Parathyroid adenoma (tissue), 2 donors: ENCODE measurements around the gene UBL4B.
A peak's percentile ranks its signal among the peaks of the same experiment; 100 is the strongest.

Source experiments
- H2AFZ ChIP-seq: fragments of 300-600 bp; sonication (generic); one replicate; pipeline ENCODE4 v1.7.0; 2017; ENCODE audit warnings: antibody characterized with exemption, mild to moderate bottlenecking
- H3K27ac ChIP-seq: fragments of 300-600 bp; sonication (generic); one replicate; pipeline ENCODE4 v1.7.0; 2017
- H3K27me3 ChIP-seq: fragments of 300-600 bp; sonication (generic); one replicate; pipeline ENCODE4 v1.7.0; 2017; ENCODE audit warnings: low read length; ENCODE audit not compliant: control insufficient read depth, insufficient read depth
- H3K36me3 ChIP-seq: fragments of 300-600 bp; sonication (generic); one replicate; pipeline ENCODE4 v1.7.0; 2017; ENCODE audit warnings: low read length; ENCODE audit not compliant: control insufficient read depth, insufficient read depth
- H3K4me1 ChIP-seq: fragments of 300-600 bp; sonication (generic); one replicate; pipeline ENCODE4 v1.7.0; 2017; ENCODE audit warnings: control low read depth
- H3K4me2 ChIP-seq: fragments of 300-600 bp; sonication (generic); one replicate; pipeline ENCODE4 v1.7.0; 2017; ENCODE audit warnings: low read length
- H3K4me3 ChIP-seq: fragments of 300-600 bp; sonication (generic); one replicate; pipeline ENCODE4 v1.7.0; 2017; ENCODE audit warnings: low read depth, low read length
- H3K79me2 ChIP-seq: fragments of 300-600 bp; sonication (generic); one replicate; pipeline ENCODE4 v1.7.0; 2017; ENCODE audit warnings: control low read depth
- H3K9ac ChIP-seq: fragments of 300-600 bp; sonication (generic); one replicate; pipeline ENCODE4 v1.7.0; 2017; ENCODE audit warnings: mild to moderate bottlenecking
- H3K9me3 ChIP-seq: fragments of 300-600 bp; sonication (generic); one replicate; pipeline ENCODE4 v1.7.0; 2017; ENCODE audit warnings: low read length; ENCODE audit not compliant: control insufficient read depth
- TF ChIP-seq, protein P1 (sequence below): fragments of 300-600 bp; sonication (generic); IDR thresholded peaks from one replicate; pipeline ENCODE4 v1.7.0; 2017; ENCODE audit warnings: antibody characterized with exemption, mild to moderate bottlenecking
- donor health status: primary hyperparathyroidism.

The UBL4B gene

DNA sequence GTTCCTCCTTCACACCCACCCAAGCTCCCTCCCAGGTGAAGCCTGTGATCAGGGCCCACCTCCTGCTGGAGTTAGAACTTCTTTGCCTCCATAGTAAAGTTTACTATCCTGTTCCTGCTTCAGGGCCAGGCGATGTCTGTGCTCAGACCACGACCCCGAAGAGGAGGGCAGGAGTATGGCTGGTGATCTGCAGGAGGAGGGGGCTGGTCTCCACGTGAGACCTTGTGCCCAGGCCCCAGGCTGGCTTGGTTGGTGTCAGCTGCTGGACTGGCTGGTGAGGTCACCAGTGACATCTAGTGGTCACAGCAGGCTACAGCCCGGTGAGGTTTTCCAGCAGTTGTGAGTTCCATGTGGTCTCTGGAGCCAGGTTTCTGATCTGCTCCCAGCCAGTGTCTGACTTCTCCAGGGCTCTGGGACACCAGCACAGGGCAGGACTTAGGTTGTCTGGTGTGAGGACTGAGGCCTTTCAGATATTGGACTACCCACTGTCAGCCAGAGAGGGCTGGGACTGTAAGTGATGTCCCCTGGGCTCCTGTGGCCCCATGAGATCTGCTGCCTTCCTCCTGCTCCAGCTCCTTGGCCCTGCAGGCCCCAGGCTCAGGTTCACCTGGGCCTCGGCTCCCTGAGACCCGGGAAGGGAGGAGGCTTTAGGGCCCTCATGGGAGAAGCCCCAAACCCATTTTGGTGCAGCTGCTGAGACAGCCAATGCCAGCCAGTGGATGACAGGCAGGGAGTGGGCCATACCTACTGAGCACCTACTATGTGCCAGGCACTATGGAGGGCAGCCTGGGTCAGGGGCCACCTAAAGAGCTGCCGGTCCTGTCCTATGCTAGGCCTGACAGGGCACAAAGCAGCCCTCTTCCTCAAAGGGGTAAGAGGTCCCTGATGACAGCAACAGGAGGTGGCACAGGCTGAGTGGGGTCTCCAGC lies 6.0 kb upstream of the UBL4B start:
- Histone ChIP-seq H3K79me2 (no peaks in the 10 kb centered on the region), H3K36me3 (no peaks in the 10 kb centered on the region), H3K4me3 (no peak overlapping the region), H3K4me2 (no peak overlapping the region), H3K9ac (no peak overlapping the region), H3K27me3 (no peaks in the 10 kb centered on the region), H3K4me1 (no peaks in the 10 kb centered on the region), H3K27ac (no peak overlapping the region), H2AFZ (no peak overlapping the region), H3K9me3 (no peaks in the 10 kb centered on the region)
- TF ChIP-seq, protein P1, sequence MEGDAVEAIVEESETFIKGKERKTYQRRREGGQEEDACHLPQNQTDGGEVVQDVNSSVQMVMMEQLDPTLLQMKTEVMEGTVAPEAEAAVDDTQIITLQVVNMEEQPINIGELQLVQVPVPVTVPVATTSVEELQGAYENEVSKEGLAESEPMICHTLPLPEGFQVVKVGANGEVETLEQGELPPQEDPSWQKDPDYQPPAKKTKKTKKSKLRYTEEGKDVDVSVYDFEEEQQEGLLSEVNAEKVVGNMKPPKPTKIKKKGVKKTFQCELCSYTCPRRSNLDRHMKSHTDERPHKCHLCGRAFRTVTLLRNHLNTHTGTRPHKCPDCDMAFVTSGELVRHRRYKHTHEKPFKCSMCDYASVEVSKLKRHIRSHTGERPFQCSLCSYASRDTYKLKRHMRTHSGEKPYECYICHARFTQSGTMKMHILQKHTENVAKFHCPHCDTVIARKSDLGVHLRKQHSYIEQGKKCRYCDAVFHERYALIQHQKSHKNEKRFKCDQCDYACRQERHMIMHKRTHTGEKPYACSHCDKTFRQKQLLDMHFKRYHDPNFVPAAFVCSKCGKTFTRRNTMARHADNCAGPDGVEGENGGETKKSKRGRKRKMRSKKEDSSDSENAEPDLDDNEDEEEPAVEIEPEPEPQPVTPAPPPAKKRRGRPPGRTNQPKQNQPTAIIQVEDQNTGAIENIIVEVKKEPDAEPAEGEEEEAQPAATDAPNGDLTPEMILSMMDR = peak; percentile 83

DNA sequence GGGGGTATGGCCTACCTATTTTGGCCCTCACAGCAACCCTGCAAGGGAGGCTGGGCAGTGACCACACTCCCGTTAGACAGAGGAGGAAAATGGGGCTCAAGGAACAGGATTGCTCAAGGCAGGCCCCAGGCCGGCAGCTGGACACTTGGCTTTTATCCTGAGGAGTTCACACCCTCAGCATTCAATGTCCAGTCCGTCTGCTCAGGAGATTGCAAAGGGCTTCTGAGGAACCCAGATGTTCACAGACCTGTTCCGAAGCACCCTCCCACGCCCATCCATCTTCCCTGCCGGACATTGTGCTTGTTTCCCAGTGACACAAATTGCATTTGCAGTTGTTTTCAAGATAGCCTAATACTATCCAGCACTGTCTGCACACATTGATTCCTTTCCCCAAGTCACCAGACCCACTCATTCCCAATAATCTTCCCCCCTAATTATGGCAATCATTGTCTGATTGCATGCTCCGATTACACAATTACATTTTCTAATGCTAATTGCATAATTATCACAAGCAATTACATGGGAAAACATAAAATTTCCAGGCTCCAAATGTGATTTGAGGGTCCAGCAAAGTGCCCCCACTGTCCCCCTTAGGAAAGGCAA lies 4.3 kb upstream of the UBL4B start:
- H3K27ac ChIP-seq = no peak overlapping the region
- no peaks in the 10 kb centered on the region for H3K36me3 ChIP-seq
- no peaks in the 10 kb centered on the region for H3K27me3 ChIP-seq
- H3K4me3 ChIP-seq = no peak overlapping the region
- H3K4me2 ChIP-seq = no peak overlapping the region
- H3K9ac ChIP-seq = no peak overlapping the region
- H3K9me3 ChIP-seq = no peaks in the 10 kb centered on the region
- H2AFZ ChIP-seq = no peak overlapping the region
- H3K79me2 ChIP-seq = no peaks in the 10 kb centered on the region
- TF ChIP-seq, protein P1 = no peak
- no peaks in the 10 kb centered on the region for H3K4me1 ChIP-seq

GRCh38 chr1:110111081-110111480 lies 1.2 kb upstream of the UBL4B start:
- Histone ChIP-seq H3K27me3 (no peaks in the 10 kb centered on the region), H3K4me1 (no peaks in the 10 kb centered on the region), H3K9ac (no peak overlapping the region), H3K79me2 (no peaks in the 10 kb centered on the region), H3K27ac (no peak overlapping the region), H3K4me2 (no peak overlapping the region), H3K36me3 (no peaks in the 10 kb centered on the region), H3K9me3 (no peaks in the 10 kb centered on the region), H2AFZ (no peak overlapping the region), H3K4me3 (no peak overlapping the region)
- TF ChIP-seq, protein P1 = no peak

GRCh38 chr1:110112656-110113055 lies 413 bp downstream of the UBL4B start:
- H3K4me1 ChIP-seq = no peaks in the 10 kb centered on the region
- H3K9me3 ChIP-seq = no peaks in the 10 kb centered on the region
- H3K4me3 ChIP-seq = no peak overlapping the region
- H3K79me2 ChIP-seq = no peaks in the 10 kb centered on the region
- TF ChIP-seq, protein P1 = no peak
- no peak overlapping the region for H3K4me2 ChIP-seq
- H3K9ac ChIP-seq = no peak overlapping the region
- H3K27ac ChIP-seq = no peak overlapping the region
- H3K36me3 ChIP-seq = no peaks in the 10 kb centered on the region
- H3K27me3 ChIP-seq = no peaks in the 10 kb centered on the region
- no peak overlapping the region for H2AFZ ChIP-seq
